SK-N-SH (cell line): ENCODE results near the gene AGBL4. TPM values are rescaled to one million over a fixed set of nuclear protein-coding genes. Genes with fewer than 3 reads are reported as not detected.

Experiments used
- CTCF ChIA-PET: fragments of 300-600, 350-600 bp; formaldehyde crosslinking; extraction: SDS; loops from one replicate; lab custom pipeline; 2021; lab: Yijun Ruan, JAX
- POLR2A ChIA-PET: fragments of 350-600 bp; sonication (Branson Sonifier 250); formaldehyde crosslinking; extraction: SDS; loops from one replicate; lab custom pipeline; 2020; ENCODE audit warnings: antibody characterized with exemption, inconsistent platforms; lab: Yijun Ruan, JAX
- DNase-seq: peaks from one replicate; pipeline ENCODE4 v3.0.0; 2012
- H2AFZ ChIP-seq: fragments of 200-600 bp; sonication (generic); 2 replicates; pipeline ENCODE4 v1.8.1; 2016; ENCODE audit warnings: antibody characterized with exemption, mild to moderate bottlenecking, low read depth
- H3F3A ChIP-seq: fragments of 200-600 bp; sonication (generic); replicated peaks from 2 replicates; pipeline ENCODE3; 2016; ENCODE audit warnings: antibody characterized with exemption, mild to moderate bottlenecking; ENCODE audit not compliant: insufficient read depth
- H3K27ac ChIP-seq, 2 experiments: fragments of 200-500 bp in 1 of 2; fragments of 200-600 bp in 1 of 2; sonication (Bioruptor generic) in 1 of 2; sonication (generic), shearing (Covaris generic) in 1 of 2; 2 replicates each; pipeline versions ENCODE4 v1.5.1 to v1.6.1; 2014 to 2016; ENCODE audit warnings: low read depth in 2 of 2, inconsistent platforms in 1 of 2, low read length in 1 of 2, mild to moderate bottlenecking in 1 of 2, mixed read lengths in 1 of 2
- H3K27me3 ChIP-seq: fragments of 200-600 bp; sonication (generic), shearing (Covaris generic); 2 replicates; pipeline ENCODE4 v1.6.1; 2016; ENCODE audit warnings: mixed run types; ENCODE audit not compliant: insufficient read depth
- H3K36me3 ChIP-seq, 2 experiments: fragments of 200-500 bp in 1 of 2; fragments of 200-600 bp in 1 of 2; sonication (Bioruptor generic) in 1 of 2; sonication (generic) in 1 of 2; replicated peaks in 1 of 2; 2 replicates each; pipeline versions ENCODE3 to v1.5.1; 2014 to 2016; ENCODE audit warnings: low read length in 1 of 2, mild to moderate bottlenecking in 1 of 2; ENCODE audit not compliant: insufficient read depth in 2 of 2, control insufficient read depth in 1 of 2
- H3K4me1 ChIP-seq, 2 experiments: fragments of 200-500 bp in 1 of 2; fragments of 200-600 bp in 1 of 2; sonication (Bioruptor generic) in 1 of 2; sonication (generic), shearing (Covaris generic) in 1 of 2; 2 replicates each; pipeline versions ENCODE4 v1.5.1 to v1.6.1; 2014 to 2016; ENCODE audit warnings: low read depth in 1 of 2, low read length in 1 of 2, mixed run types in 1 of 2; ENCODE audit not compliant: insufficient read depth in 2 of 2, control insufficient read depth in 1 of 2
- H3K4me2 ChIP-seq: fragments of 200-600 bp; sonication (generic), shearing (Covaris generic); 2 replicates; pipeline ENCODE4 v1.6.1; 2017; ENCODE audit warnings: mixed run types
- H3K4me3 ChIP-seq, 2 experiments: fragments of 200-500 bp in 1 of 2; fragments of 200-600 bp in 1 of 2; sonication (Bioruptor generic) in 1 of 2; sonication (generic), shearing (Covaris generic) in 1 of 2; 2 replicates each; pipeline versions ENCODE4 v1.5.1 to v1.8.1; 2014 to 2016; ENCODE audit warnings: low read depth in 2 of 2, inconsistent platforms in 1 of 2, low read length in 1 of 2, mild to moderate bottlenecking in 1 of 2, mixed read lengths in 1 of 2, moderate library complexity in 1 of 2
- H3K79me2 ChIP-seq: fragments of 200-600 bp; sonication (generic); 2 replicates; pipeline ENCODE4 v1.8.1; 2017; ENCODE audit warnings: mild to moderate bottlenecking; ENCODE audit not compliant: insufficient read depth
- H3K9ac ChIP-seq: fragments of 200-600 bp; sonication (generic); 2 replicates; pipeline ENCODE4 v1.6.1; 2017; ENCODE audit warnings: mixed run types
- H3K9me2 ChIP-seq: fragments of 200-600 bp; sonication (generic); 2 replicates; pipeline ENCODE4 v1.6.1; 2017; ENCODE audit warnings: mixed run types
- H3K9me3 ChIP-seq: fragments of 200-600 bp; sonication (generic); 2 replicates; pipeline ENCODE4 v1.6.1; 2017; ENCODE audit warnings: mixed run types, mild to moderate bottlenecking, moderate library complexity
- H4K20me1 ChIP-seq: fragments of 200-600 bp; sonication (generic); 2 replicates; pipeline ENCODE4 v1.6.1; 2017; ENCODE audit warnings: mild to moderate bottlenecking, mixed run types; ENCODE audit not compliant: insufficient read depth
- EP300 ChIP-seq, 2 experiments: IDR thresholded peaks; 2 replicates each; pipeline versions ENCODE4 v1.4.0 to v1.6.1; 2012; ENCODE audit warnings: borderline replicate concordance in 1 of 2, low read depth in 1 of 2, low read length in 1 of 2
- EZH2phosphoT487 ChIP-seq: fragments of 200-600 bp; sonication (generic); IDR thresholded peaks from 2 replicates; pipeline ENCODE4 v1.6.1; 2017; ENCODE audit warnings: low read depth, mixed run types, mild to moderate bottlenecking, antibody characterized with exemption, moderate library complexity, borderline replicate concordance
- FOSL2 ChIP-seq: IDR thresholded peaks from 2 replicates; pipeline ENCODE4 v1.4.0; 2012; ENCODE audit warnings: low read depth, mild to moderate bottlenecking, moderate library complexity, borderline replicate concordance
- FOXJ3 ChIP-seq: sonication (generic); formaldehyde crosslinking; IDR thresholded peaks from 2 replicates; pipeline ENCODE4 v1.5.1; 2020; ENCODE audit warnings: mild to moderate bottlenecking, missing genetic modification reagents
- FOXM1 ChIP-seq: IDR thresholded peaks from 2 replicates; pipeline ENCODE4 v1.4.0; 2012; ENCODE audit warnings: low read depth, mild to moderate bottlenecking
- GABPA ChIP-seq: IDR thresholded peaks from 2 replicates; pipeline ENCODE4 v1.4.0; 2012; ENCODE audit warnings: low read depth, mild to moderate bottlenecking
- GATA2 ChIP-seq: sonication (generic); formaldehyde crosslinking; IDR thresholded peaks from 2 replicates; pipeline ENCODE4 v1.5.0; 2020; ENCODE audit warnings: mild to moderate bottlenecking, missing genetic modification reagents
- JUND ChIP-seq: IDR thresholded peaks from 2 replicates; pipeline ENCODE4 v1.4.0; 2012
- MEF2A ChIP-seq: IDR thresholded peaks from 2 replicates; pipeline ENCODE4 v1.4.0; 2012; ENCODE audit warnings: low read depth, borderline replicate concordance
- NRF1 ChIP-seq: IDR thresholded peaks from 2 replicates; pipeline ENCODE4 v1.6.1; 2012; ENCODE audit warnings: low read depth, mild to moderate bottlenecking, low read length
- RAD21 ChIP-seq: IDR thresholded peaks from 2 replicates; pipeline ENCODE4 v1.6.1; 2012; ENCODE audit warnings: mild to moderate bottlenecking, low read length
- RFX5 ChIP-seq: IDR thresholded peaks from 2 replicates; pipeline ENCODE4 v1.6.1; 2012; ENCODE audit warnings: mild to moderate bottlenecking, improper control_type of control experiment, low read length
- RXRA ChIP-seq: IDR thresholded peaks from 2 replicates; pipeline ENCODE4 v1.4.0; 2012; ENCODE audit warnings: low read depth, mild to moderate bottlenecking, borderline replicate concordance
- SMC3 ChIP-seq: IDR thresholded peaks from 2 replicates; pipeline ENCODE4 v1.6.1; 2012; ENCODE audit warnings: low read depth, low read length, improper control_type of control experiment
- TAF1 ChIP-seq: IDR thresholded peaks from 2 replicates; pipeline ENCODE4 v1.6.1; 2012; ENCODE audit warnings: low read depth, mild to moderate bottlenecking, low read length, moderate library complexity, borderline replicate concordance
- TEAD4 ChIP-seq: IDR thresholded peaks from 2 replicates; pipeline ENCODE4 v1.4.0; 2012; ENCODE audit warnings: mild to moderate bottlenecking, borderline replicate concordance; ENCODE audit not compliant: insufficient read depth
- YY1 ChIP-seq: IDR thresholded peaks from 2 replicates; pipeline ENCODE4 v1.4.0; 2012; ENCODE audit warnings: low read depth, mild to moderate bottlenecking
- WGBS: methylation state at CpG from one replicate; pipeline ENCODE4 v1.1.6; 2017; ENCODE audit warnings: low lambda C conversion rate; 5-methylcytosine and 5-hydroxymethylcytosine counted together
- polyA plus RNA-seq, 3 experiments: library from polyadenylated mRNA; depleted of rRNA; stranded (reverse); fragments of >200 nt; gene quantifications; 2 replicates each; pipeline ENCODE4 v1.2.3, GENCODE V29; 2012
- TF ChIP-seq, protein P1 (sequence below): IDR thresholded peaks from 2 replicates; pipeline ENCODE4 v1.6.1; 2012; ENCODE audit warnings: mild to moderate bottlenecking, low read depth, low read length, moderate library complexity
- TF ChIP-seq, protein P2 (sequence below): fragments of 150-350 bp; IDR thresholded peaks from 2 replicates; pipeline ENCODE4 v1.6.1; 2017; ENCODE audit warnings: antibody characterized with exemption, low read length, low read depth, borderline replicate concordance
- TF ChIP-seq, protein P3 (sequence below): fragments of 200-600 bp; sonication (generic); IDR thresholded peaks from 2 replicates; pipeline ENCODE4 v1.6.1; 2017; ENCODE audit warnings: antibody characterized with exemption, mild to moderate bottlenecking, moderate library complexity
- TF ChIP-seq, protein P4 (sequence below): IDR thresholded peaks from 2 replicates; pipeline ENCODE4 v1.4.0; 2012; ENCODE audit warnings: low read depth

Gene AGBL4
- polyA plus RNA-seq, 1 of the 3 experiments (the other 2 are of a cell fraction) = 0.07 TPM

DNA sequence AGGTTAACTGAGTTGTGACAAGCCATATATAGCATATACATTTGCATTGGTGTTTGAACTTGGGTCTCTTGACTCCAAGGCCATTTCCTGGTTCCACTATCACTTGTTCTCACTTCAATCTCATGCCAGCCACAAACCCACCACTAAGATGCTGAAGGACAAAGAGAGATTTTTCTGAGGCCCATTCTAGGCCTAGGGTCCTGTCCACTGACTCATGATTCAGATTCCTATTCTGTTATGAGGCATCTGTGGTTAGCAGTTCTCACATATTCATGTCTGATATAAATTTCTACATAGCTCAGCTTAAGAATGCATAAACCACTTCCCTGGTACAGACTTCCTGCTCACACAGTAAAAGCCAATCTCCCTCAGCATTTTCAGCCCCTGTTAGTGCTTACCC is 921.0 kb downstream of the AGBL4 start (continued):
- TF ChIP-seq, protein P1, sequence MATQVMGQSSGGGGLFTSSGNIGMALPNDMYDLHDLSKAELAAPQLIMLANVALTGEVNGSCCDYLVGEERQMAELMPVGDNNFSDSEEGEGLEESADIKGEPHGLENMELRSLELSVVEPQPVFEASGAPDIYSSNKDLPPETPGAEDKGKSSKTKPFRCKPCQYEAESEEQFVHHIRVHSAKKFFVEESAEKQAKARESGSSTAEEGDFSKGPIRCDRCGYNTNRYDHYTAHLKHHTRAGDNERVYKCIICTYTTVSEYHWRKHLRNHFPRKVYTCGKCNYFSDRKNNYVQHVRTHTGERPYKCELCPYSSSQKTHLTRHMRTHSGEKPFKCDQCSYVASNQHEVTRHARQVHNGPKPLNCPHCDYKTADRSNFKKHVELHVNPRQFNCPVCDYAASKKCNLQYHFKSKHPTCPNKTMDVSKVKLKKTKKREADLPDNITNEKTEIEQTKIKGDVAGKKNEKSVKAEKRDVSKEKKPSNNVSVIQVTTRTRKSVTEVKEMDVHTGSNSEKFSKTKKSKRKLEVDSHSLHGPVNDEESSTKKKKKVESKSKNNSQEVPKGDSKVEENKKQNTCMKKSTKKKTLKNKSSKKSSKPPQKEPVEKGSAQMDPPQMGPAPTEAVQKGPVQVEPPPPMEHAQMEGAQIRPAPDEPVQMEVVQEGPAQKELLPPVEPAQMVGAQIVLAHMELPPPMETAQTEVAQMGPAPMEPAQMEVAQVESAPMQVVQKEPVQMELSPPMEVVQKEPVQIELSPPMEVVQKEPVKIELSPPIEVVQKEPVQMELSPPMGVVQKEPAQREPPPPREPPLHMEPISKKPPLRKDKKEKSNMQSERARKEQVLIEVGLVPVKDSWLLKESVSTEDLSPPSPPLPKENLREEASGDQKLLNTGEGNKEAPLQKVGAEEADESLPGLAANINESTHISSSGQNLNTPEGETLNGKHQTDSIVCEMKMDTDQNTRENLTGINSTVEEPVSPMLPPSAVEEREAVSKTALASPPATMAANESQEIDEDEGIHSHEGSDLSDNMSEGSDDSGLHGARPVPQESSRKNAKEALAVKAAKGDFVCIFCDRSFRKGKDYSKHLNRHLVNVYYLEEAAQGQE = no peak
- no peak for TF ChIP-seq RFX5
- TF ChIP-seq FOSL2 = peak; percentile 91
- TF ChIP-seq, protein P2, sequence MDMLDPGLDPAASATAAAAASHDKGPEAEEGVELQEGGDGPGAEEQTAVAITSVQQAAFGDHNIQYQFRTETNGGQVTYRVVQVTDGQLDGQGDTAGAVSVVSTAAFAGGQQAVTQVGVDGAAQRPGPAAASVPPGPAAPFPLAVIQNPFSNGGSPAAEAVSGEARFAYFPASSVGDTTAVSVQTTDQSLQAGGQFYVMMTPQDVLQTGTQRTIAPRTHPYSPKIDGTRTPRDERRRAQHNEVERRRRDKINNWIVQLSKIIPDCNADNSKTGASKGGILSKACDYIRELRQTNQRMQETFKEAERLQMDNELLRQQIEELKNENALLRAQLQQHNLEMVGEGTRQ = no peak
- TF ChIP-seq MEF2A = no peak; the same call in 1 of the 2 replicates
- peak; percentile 88 for TF ChIP-seq TEAD4
- TF ChIP-seq, protein P3, sequence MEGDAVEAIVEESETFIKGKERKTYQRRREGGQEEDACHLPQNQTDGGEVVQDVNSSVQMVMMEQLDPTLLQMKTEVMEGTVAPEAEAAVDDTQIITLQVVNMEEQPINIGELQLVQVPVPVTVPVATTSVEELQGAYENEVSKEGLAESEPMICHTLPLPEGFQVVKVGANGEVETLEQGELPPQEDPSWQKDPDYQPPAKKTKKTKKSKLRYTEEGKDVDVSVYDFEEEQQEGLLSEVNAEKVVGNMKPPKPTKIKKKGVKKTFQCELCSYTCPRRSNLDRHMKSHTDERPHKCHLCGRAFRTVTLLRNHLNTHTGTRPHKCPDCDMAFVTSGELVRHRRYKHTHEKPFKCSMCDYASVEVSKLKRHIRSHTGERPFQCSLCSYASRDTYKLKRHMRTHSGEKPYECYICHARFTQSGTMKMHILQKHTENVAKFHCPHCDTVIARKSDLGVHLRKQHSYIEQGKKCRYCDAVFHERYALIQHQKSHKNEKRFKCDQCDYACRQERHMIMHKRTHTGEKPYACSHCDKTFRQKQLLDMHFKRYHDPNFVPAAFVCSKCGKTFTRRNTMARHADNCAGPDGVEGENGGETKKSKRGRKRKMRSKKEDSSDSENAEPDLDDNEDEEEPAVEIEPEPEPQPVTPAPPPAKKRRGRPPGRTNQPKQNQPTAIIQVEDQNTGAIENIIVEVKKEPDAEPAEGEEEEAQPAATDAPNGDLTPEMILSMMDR = no peak

DNA sequence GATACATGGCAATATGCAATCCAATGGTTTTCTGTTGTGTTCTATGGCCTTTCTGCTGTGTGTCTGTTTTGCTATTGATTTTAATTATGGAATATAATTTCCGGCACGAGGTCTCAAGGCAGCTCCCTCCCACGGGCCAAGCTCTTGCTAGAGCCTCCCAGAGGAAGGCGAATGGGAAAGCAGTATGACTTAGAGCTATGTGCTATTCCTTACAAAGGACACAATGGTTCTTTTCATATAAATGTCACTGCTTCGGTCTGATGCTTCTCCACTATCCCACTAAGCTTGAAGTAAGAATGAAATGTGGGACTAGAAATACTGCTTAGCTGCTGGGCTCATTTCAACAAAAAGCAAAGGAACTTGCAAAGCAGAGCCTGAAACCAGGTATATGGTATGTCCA is 924.9 kb downstream of the AGBL4 start:
- no peak for TF ChIP-seq FOXJ3
- no peak for TF ChIP-seq FOXM1
- TF ChIP-seq, protein P4, sequence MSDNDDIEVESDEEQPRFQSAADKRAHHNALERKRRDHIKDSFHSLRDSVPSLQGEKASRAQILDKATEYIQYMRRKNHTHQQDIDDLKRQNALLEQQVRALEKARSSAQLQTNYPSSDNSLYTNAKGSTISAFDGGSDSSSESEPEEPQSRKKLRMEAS = no peak
- no peak for TF ChIP-seq EZH2phosphoT487
- TF ChIP-seq JUND = no peak
- TF ChIP-seq NRF1 = no peak
- TF ChIP-seq GABPA = no peak
- TF ChIP-seq, protein P2 = no peak
- TF ChIP-seq RXRA = no peak
- no peak for TF ChIP-seq SMC3
- no peak for TF ChIP-seq YY1
- TF ChIP-seq RFX5 = no peak
- no peak for TF ChIP-seq RAD21
- TF ChIP-seq TAF1 = no peak
- TF ChIP-seq FOSL2 = no peak
- TF ChIP-seq GATA2 (CRISPR knock-in tag) = no peak
- TF ChIP-seq EP300 (IDR thresholded peaks at IDR 0.05; ENCODE audit: borderline replicate concordance in 1 of 2, low read depth in 1 of 2, low read length in 1 of 2) = no peak
- Histone ChIP-seq H3F3A (peaks cover 12% of the 10 kb centered on the region), H3K79me2 (no peaks in the 10 kb centered on the region; the same call in 1 of the 2 replicates), H3K9me2 (no peaks in the 10 kb centered on the region), H3K4me1 (peaks cover 0 to 13% of the 10 kb centered on the region in 2 experiments; a peak in 2 of 4 replicates), H3K4me3 (no peak overlapping the region), H4K20me1 (no peaks in the 10 kb centered on the region), H2AFZ (no peak overlapping the region), H3K27me3 (no peaks in the 10 kb centered on the region), H3K9me3 (no peaks in the 10 kb centered on the region), H3K36me3 (no peaks in the 10 kb centered on the region), H3K27ac (no peak overlapping the region), H3K4me2 (no peak overlapping the region), H3K9ac (no peak overlapping the region)
- ChIA-PET POLR2A (no interaction called here), CTCF (interaction anchor here (0.6 to 1.4 kb wide), 2 partner anchors 42 to 526 kb away, joined by 3 read pairs; no protein-coding TSS in a partner anchor)
- no peak for DNase-seq
- 83% methylated on average over 5 of the region's 5 CpGs for WGBS
